Right atrium auricular region (tissue), 2 donors: ENCODE results near the gene PPFIA1. TPM values are rescaled to one million over a fixed set of nuclear protein-coding genes. Genes with fewer than 3 reads are reported as not detected.
A peak's percentile ranks its signal among the peaks of the same experiment; 100 is the strongest.

Experiments
- DNase-seq: peaks from one replicate; pipeline ENCODE4 v3.0.0-alpha.2; 2019; ENCODE audit warnings: low spot score
- H3K27ac ChIP-seq, 2 donors: fragments of 200-600 bp; sonication (generic); 1 replicate in 1 of 2; 2 replicates in 1 of 2; pipeline ENCODE4 v1.5.1; 2016 to 2019
- H3K27me3 ChIP-seq, 2 donors: fragments of 200-600 bp; sonication (generic); one replicate each; pipeline versions ENCODE4 v1.5.1 to v1.6.0; 2017 to 2019
- H3K36me3 ChIP-seq: fragments of 200-600 bp; sonication (generic); one replicate; pipeline ENCODE4 v1.5.1; 2016
- H3K4me1 ChIP-seq, 2 donors: fragments of 200-600 bp; sonication (generic); one replicate each; pipeline versions ENCODE4 v1.5.1 to v1.6.0; 2017 to 2019
- H3K4me3 ChIP-seq, 2 donors: fragments of 200-600 bp; sonication (generic); 1 replicate in 1 of 2; 2 replicates in 1 of 2; pipeline ENCODE4 v1.5.1; 2017 to 2019; ENCODE audit warnings: mild to moderate bottlenecking in 1 of 2, moderate library complexity in 1 of 2
- H3K9me3 ChIP-seq, 2 donors: fragments of 200-600 bp; sonication (generic); one replicate each; pipeline ENCODE4 v1.5.1; 2019
- CTCF ChIP-seq, 2 donors: fragments of 200-600 bp; sonication (generic); IDR thresholded peaks; one replicate each; pipeline ENCODE4 v1.5.1; 2019; ENCODE audit warnings: antibody characterized with exemption in 2 of 2
- total RNA-seq, 2 donors: library from RNA; depleted of rRNA; stranded (reverse); fragments of >200 nt; gene quantifications; one replicate each; pipeline ENCODE4 v1.1.0, GENCODE V29; 2016

Gene PPFIA1
- total RNA-seq, 2 donors from 2014 or later: 28.7 to 45.9 TPM

GRCh38 chr11:70359451-70360205 lies 89.1 kb downstream of the PPFIA1 start:
- H3K36me3 ChIP-seq: peaks cover 52% of the 10 kb centered on the region
- no peak overlapping the region for H3K4me3 ChIP-seq
- H3K9me3 ChIP-seq: no peaks in the 10 kb centered on the region
- DNase-seq: no peak
- no peaks in the 10 kb centered on the region for H3K4me1 ChIP-seq
- H3K27me3 ChIP-seq: no peaks in the 10 kb centered on the region
- H3K27ac ChIP-seq: no peak overlapping the region
- no peak for TF ChIP-seq CTCF (IDR thresholded peaks at IDR 0.05)

- no peak overlapping the region for H3K4me3 ChIP-seq
- no peaks in the 10 kb centered on the region for H3K9me3 ChIP-seq
- no peak overlapping the region for H3K27ac ChIP-seq
- DNase-seq: no peak
- H3K36me3 ChIP-seq: peaks cover 52% of the 10 kb centered on the region
- no peak for TF ChIP-seq CTCF (IDR thresholded peaks at IDR 0.05)
- H3K27me3 ChIP-seq: no peaks in the 10 kb centered on the region
- no peaks in the 10 kb centered on the region for H3K4me1 ChIP-seq
Measured at GRCh38 chr11:70360211-70360610, 89.7 kb downstream of the PPFIA1 start.

- TF ChIP-seq CTCF (IDR thresholded peaks at IDR 0.05): no peak
- DNase-seq: no peak
- Histone ChIP-seq H3K27ac (peak overlapping the region in 1 of 2 donors; percentile 8), H3K4me1 (no peaks in the 10 kb centered on the region), H3K27me3 (no peaks in the 10 kb centered on the region), H3K9me3 (no peaks in the 10 kb centered on the region), H3K36me3 (peaks cover 32% of the 10 kb centered on the region), H3K4me3 (no peak overlapping the region)
Measured at GRCh38 chr11:70364178-70364577, 93.7 kb downstream of the PPFIA1 start.

- peak overlapping the region in 1 of 2 donors; percentile 8 for H3K27ac ChIP-seq
- no peaks in the 10 kb centered on the region for H3K27me3 ChIP-seq
- no peak overlapping the region for H3K4me3 ChIP-seq
- H3K36me3 ChIP-seq: peaks cover 32% of the 10 kb centered on the region
- no peaks in the 10 kb centered on the region for H3K4me1 ChIP-seq
- H3K9me3 ChIP-seq: no peaks in the 10 kb centered on the region
- TF ChIP-seq CTCF (IDR thresholded peaks at IDR 0.05): no peak
- DNase-seq: no peak
Measured at GRCh38 chr11:70364745-70365543, 94.5 kb downstream of the PPFIA1 start.

GRCh38 chr11:70365544-70365927 lies 95.0 kb downstream of the PPFIA1 start:
- no peaks in the 10 kb centered on the region for H3K27me3 ChIP-seq
- no peaks in the 10 kb centered on the region for H3K9me3 ChIP-seq
- no peak overlapping the region for H3K27ac ChIP-seq
- H3K4me3 ChIP-seq: no peak overlapping the region
- peaks cover 32% of the 10 kb centered on the region for H3K36me3 ChIP-seq
- TF ChIP-seq CTCF (IDR thresholded peaks at IDR 0.05): no peak
- no peaks in the 10 kb centered on the region for H3K4me1 ChIP-seq
- DNase-seq: no peak
